ENCODE results near the gene POLR2M. TPM values are rescaled to one million over a fixed set of nuclear protein-coding genes. Genes with fewer than 3 reads are reported as not detected.

POLR2M gene
- polyA plus RNA-seq, 1 of the 3 experiments (the other 2 are of a cell fraction), result 160 TPM

DNA sequence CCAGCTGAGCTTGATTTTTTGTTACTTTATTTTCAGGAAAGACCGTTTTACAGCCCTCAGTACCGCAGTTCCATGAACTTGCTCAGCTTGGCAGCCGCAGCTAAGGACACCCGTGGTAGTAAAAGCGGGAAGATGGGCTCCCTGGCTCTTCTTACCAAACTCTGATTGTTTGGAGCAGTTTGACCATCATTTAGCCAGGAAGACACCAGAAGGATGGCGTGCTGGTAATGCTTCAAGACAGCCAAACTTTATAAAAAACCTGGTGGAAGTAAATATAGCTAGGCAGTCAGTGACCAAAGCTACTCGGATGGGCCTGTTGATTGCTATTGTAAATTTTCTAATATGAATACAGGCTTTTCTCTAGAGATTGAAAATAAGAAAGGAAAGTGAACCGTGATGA, 28.9 kb downstream of the POLR2M start:
- Histone ChIP-seq H3F3A (replicated peaks; ENCODE audit: insufficient read depth) (peaks cover 30% of the 10 kb centered on the region), H3K4me3 (ENCODE audit: low read depth in 2 of 2, low read length in 1 of 2) (no peak overlapping the region), H2AFZ (ENCODE audit: low read depth) (no peak overlapping the region), H3K4me2 (no peak overlapping the region), H3K27ac (ENCODE audit: low read depth in 2 of 2, low read length in 1 of 2) (no peak overlapping the region), H3K79me2 (ENCODE audit: insufficient read depth) (no peaks in the 10 kb centered on the region), H3K27me3 (ENCODE audit: insufficient read depth) (no peaks in the 10 kb centered on the region), H4K20me1 (ENCODE audit: insufficient read depth) (no peaks in the 10 kb centered on the region), H3K4me1 (ENCODE audit: control insufficient read depth in 1 of 2, insufficient read depth in 2 of 2, low read depth in 1 of 2, low read length in 1 of 2) (peaks cover 9% of the 10 kb centered on the region in 2 experiments; a peak in 3 of 4 replicates), H3K36me3 (replicated peaks in 1 of 2; ENCODE audit: control insufficient read depth in 1 of 2, insufficient read depth in 2 of 2, low read length in 1 of 2) (no peaks in the 10 kb centered on the region), H3K9me3 (no peaks in the 10 kb centered on the region), H3K9ac (no peak overlapping the region), H3K9me2 (no peaks in the 10 kb centered on the region)
- 79% methylated on average over 8 of the region's 8 CpGs for WGBS (ENCODE audit: low lambda C conversion rate)
- ChIA-PET CTCF (interaction anchor here (1.0 to 6.9 kb wide), 8 partner anchors 11 to 338 kb away, joined by 3 to 58 read pairs (median 32); no protein-coding TSS in a partner anchor), POLR2A (no interaction called here)
- no peak for TF ChIP-seq TCF12 (IDR thresholded peaks at IDR 0.05)
- no peak for TF ChIP-seq ELF1 (IDR thresholded peaks at IDR 0.05)
- no peak for TF ChIP-seq SMC3 (IDR thresholded peaks at IDR 0.05; ENCODE audit: low read depth, low read length)
- no peak for TF ChIP-seq EZH2phosphoT487 (IDR thresholded peaks at IDR 0.05; ENCODE audit: borderline replicate concordance, low read depth)
- TF ChIP-seq, protein P1, sequence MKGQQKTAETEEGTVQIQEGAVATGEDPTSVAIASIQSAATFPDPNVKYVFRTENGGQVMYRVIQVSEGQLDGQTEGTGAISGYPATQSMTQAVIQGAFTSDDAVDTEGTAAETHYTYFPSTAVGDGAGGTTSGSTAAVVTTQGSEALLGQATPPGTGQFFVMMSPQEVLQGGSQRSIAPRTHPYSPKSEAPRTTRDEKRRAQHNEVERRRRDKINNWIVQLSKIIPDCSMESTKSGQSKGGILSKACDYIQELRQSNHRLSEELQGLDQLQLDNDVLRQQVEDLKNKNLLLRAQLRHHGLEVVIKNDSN (IDR thresholded peaks at IDR 0.05; ENCODE audit: borderline replicate concordance, low read depth), result no peak
- no peak for TF ChIP-seq NFIC (IDR thresholded peaks at IDR 0.05; ENCODE audit: borderline replicate concordance)
- TF ChIP-seq, protein P2, sequence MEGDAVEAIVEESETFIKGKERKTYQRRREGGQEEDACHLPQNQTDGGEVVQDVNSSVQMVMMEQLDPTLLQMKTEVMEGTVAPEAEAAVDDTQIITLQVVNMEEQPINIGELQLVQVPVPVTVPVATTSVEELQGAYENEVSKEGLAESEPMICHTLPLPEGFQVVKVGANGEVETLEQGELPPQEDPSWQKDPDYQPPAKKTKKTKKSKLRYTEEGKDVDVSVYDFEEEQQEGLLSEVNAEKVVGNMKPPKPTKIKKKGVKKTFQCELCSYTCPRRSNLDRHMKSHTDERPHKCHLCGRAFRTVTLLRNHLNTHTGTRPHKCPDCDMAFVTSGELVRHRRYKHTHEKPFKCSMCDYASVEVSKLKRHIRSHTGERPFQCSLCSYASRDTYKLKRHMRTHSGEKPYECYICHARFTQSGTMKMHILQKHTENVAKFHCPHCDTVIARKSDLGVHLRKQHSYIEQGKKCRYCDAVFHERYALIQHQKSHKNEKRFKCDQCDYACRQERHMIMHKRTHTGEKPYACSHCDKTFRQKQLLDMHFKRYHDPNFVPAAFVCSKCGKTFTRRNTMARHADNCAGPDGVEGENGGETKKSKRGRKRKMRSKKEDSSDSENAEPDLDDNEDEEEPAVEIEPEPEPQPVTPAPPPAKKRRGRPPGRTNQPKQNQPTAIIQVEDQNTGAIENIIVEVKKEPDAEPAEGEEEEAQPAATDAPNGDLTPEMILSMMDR (IDR thresholded peaks at IDR 0.05), result no peak
- TF ChIP-seq, protein P3, sequence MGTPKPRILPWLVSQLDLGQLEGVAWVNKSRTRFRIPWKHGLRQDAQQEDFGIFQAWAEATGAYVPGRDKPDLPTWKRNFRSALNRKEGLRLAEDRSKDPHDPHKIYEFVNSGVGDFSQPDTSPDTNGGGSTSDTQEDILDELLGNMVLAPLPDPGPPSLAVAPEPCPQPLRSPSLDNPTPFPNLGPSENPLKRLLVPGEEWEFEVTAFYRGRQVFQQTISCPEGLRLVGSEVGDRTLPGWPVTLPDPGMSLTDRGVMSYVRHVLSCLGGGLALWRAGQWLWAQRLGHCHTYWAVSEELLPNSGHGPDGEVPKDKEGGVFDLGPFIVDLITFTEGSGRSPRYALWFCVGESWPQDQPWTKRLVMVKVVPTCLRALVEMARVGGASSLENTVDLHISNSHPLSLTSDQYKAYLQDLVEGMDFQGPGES (IDR thresholded peaks at IDR 0.05; ENCODE audit: low read depth, low read length), result no peak
- TF ChIP-seq FOXJ3 (CRISPR knock-in tag; IDR thresholded peaks at IDR 0.05), result no peak
- no peak for TF ChIP-seq FOXM1 (IDR thresholded peaks at IDR 0.05; ENCODE audit: low read depth)
- no peak for TF ChIP-seq RFX5 (IDR thresholded peaks at IDR 0.05; ENCODE audit: low read length)
- no peak for TF ChIP-seq MXI1 (IDR thresholded peaks at IDR 0.05; ENCODE audit: low read depth, low read length)
- no peak for TF ChIP-seq FOSL2 (IDR thresholded peaks at IDR 0.05; ENCODE audit: borderline replicate concordance, low read depth)
- no peak for TF ChIP-seq RCOR1 (IDR thresholded peaks at IDR 0.05; ENCODE audit: low read length)
- TF ChIP-seq TEAD4 (IDR thresholded peaks at IDR 0.05; ENCODE audit: borderline replicate concordance, insufficient read depth), result no peak
- no peak for TF ChIP-seq YY1 (IDR thresholded peaks at IDR 0.05; ENCODE audit: low read depth)
- TF ChIP-seq, protein P4, sequence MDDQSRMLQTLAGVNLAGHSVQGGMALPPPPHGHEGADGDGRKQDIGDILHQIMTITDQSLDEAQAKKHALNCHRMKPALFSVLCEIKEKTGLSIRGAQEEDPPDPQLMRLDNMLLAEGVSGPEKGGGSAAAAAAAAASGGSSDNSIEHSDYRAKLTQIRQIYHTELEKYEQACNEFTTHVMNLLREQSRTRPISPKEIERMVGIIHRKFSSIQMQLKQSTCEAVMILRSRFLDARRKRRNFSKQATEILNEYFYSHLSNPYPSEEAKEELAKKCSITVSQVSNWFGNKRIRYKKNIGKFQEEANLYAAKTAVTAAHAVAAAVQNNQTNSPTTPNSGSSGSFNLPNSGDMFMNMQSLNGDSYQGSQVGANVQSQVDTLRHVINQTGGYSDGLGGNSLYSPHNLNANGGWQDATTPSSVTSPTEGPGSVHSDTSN (IDR thresholded peaks at IDR 0.05), result no peak
- DNase-seq, result no peak

Data from SK-N-SH (cell line).